Activated effector memory CD4-positive, alpha-beta T cell treated with Interleukin-2 at 50 U/mL for 16 hours (primary cell): ENCODE results near the gene SECTM1.
A peak's percentile ranks its signal among the peaks of the same experiment; 100 is the strongest.
"Not testable (repeated sequence)": the region's sequence is repeated elsewhere in the genome, so short reads cannot be mapped to it uniquely, and the experiment has no call there.

ENCODE experiments used
- DNase-seq: peaks from one replicate; pipeline ENCODE4 v3.0.0-alpha.2; 2020

The SECTM1 gene

DNA sequence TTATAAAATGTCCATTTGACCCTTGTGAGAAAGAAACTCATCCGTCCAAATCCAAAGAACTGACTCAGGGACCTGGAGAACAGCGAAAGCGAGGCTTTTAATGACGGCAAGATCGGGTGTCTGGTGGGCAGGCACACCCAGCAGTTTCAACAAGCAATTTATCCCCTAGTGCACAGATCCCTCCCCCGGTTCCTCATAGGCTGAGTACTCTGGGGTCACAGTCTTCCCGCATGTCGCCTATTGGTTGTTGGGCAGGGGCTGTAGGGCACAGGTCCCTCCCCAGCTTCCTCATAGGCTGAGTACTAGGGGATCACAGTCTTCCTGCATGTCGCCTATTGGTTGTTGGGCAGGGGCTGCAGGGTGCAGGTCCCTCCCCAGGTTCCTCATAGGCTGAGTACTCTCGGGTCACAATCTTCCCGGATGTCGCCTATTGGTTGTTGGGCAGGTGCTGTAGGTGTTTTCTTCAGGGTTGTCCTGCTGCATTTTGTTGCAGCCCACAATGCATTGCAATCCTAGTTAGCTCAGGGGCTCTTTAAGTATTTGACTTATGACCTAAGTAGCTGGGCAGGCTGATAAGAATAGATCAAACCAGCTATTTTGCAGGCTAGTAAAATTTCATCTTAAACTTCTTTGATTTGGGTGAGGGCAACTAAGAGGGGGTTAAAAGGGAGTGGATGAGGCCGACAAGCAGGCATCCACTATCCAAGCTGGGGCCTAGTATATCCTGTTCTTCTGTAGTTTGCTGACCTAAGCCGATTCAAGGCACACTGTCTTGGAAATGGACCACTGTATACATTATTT, 34.4 kb upstream of the SECTM1 start:
- no peak for DNase-seq

GRCh38 chr17:82366749-82367148, 33.2 kb upstream of the SECTM1 start:
- no peak for DNase-seq

- DNase-seq: no peak
Measured at GRCh38 chr17:82365606-82366295, 32.2 kb upstream of the SECTM1 start.

- no peak for DNase-seq
Measured at GRCh38 chr17:82361885-82362633, 28.5 kb upstream of the SECTM1 start.

DNA sequence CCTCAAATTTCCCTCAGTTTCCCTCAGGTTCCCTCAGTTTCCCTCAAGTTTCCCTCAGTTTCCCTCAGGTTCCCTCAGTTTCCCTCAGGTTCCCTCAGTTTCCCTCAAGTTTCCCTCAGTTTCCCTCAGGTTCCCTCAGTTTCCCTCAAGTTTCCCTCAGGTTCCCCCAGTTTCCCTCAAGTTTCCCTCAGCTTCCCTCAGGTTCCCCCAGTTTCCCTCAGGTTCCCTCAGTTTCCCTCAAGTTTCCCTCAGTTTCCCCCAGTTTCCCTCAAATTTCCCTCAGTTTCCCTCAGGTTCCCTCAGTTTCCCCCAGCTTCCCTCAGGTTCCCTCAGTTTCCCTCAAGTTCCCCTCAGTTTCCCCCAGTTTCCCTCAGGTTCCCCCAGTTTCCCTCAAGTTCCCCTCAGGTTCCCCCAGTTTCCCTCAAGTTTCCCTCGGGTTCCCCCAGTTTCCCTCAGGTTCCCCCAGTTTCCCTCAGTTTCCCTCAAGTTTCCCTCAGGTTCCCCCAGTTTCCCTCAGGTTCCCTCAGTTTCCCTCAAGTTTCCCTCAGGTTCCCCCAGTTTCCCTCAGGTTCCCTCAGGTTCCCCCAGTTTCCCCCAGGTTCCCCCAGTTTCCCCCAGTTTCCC, 26.0 kb upstream of the SECTM1 start:
- not testable (repeated sequence) for DNase-seq

GRCh38 chr17:82358465-82359350, 25.1 kb upstream of the SECTM1 start, which contains the start of gene TEX19:
TEX19 (plus strand) TSS chr17:82359247; CDS start chr17:82362151, 2,904 bp downstream.
- DNase-seq: no peak

DNA sequence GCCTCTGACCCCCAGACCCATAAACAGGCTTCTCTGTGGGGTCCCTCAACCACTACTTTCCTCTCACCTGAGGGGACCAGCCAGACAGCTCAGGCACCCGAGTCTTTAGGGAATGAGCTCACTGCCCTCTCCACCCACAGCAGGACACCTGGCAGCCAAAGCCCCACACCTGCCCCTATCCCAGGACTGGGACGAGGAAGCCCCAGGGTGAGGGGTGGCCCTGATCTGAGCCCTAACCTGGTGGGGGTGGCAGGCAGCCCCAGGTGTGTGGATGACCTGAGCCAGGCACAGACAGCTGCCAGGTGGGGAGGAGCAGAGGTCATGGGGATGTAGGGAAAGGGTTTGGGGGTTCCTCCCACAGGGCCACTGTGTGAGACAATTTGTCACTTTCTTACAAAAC, 23.8 kb upstream of the SECTM1 start:
- no peak for DNase-seq

- DNase-seq: no peak
Measured at GRCh38 chr17:82356845-82357355, 23.3 kb upstream of the SECTM1 start.

DNA sequence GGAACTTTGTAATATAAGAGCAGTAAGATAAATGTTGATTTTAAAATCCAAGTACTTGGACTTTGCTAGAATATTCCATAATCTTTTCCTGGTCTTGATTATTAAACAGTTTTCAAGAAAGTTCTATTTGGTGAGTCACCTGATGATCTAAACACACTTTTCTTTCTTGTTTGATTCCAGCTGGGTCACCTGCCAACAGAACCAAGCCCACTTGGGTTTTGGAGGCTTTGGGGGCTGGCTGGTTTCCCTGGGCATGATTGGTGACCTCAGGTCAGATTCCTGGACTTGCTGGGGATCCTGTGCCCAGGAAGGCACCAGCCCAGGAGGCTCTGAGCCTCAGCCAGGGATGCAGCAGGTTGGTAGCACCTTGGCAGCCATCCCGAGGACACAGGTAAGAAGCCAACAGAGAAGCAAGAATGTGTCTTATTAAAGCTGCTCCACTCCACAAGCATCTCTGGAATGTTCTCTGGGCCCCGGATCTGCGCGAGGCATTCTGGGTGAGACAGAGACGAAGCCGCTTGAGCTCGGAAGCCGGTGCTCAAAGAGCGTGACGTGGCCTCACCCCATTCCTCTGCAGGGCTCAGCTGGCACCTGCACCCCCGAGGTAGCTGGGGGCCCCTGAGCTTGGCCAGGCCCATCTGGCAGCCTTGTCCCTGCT, 22.3 kb upstream of the SECTM1 start:
- no peak for DNase-seq

DNA sequence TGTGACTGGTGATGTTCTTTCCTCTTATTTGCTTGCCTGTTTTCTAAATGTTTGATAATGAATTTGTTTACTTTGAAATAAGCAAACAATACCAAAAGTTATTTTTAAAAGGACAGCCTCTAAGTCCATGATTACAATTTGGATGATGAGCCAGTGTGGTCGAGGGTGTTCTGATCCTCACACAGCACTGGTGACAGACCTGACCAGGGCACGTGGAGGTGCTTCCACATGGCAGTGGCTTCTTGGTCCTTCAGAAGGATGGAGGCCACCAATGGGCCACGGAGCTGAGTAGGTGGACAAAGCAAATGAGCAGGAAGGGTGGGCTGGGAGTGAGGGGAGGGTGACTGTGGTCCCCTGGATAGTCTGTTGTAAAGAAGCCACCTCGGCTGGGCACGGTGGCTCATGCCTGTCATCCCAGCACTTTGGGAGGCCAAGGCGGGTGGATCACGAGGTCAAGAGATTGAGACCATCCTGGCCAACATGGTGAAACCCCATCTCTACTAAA, 21.3 kb upstream of the SECTM1 start:
- DNase-seq: no peak

DNA sequence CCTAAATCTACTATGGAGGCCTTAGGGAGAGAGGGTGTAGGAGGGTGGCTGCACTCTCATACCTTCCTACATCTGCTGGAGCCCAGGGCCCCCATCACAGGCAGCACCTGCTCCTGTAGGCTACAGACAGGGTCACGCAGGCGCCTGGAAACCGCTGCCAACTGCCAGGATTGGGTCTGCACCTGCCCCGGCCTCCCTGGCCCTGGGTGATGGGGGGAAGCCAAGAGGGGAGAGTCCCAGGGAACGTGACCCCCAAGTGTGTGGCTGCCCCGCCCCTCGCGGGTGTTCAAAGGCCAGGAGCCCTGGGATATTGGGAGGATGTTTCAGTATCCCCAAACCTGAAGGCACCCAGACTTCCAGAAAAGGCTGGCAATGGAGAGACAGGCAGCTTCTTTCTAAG, 19.9 kb upstream of the SECTM1 start:
- DNase-seq: no peak

DNA sequence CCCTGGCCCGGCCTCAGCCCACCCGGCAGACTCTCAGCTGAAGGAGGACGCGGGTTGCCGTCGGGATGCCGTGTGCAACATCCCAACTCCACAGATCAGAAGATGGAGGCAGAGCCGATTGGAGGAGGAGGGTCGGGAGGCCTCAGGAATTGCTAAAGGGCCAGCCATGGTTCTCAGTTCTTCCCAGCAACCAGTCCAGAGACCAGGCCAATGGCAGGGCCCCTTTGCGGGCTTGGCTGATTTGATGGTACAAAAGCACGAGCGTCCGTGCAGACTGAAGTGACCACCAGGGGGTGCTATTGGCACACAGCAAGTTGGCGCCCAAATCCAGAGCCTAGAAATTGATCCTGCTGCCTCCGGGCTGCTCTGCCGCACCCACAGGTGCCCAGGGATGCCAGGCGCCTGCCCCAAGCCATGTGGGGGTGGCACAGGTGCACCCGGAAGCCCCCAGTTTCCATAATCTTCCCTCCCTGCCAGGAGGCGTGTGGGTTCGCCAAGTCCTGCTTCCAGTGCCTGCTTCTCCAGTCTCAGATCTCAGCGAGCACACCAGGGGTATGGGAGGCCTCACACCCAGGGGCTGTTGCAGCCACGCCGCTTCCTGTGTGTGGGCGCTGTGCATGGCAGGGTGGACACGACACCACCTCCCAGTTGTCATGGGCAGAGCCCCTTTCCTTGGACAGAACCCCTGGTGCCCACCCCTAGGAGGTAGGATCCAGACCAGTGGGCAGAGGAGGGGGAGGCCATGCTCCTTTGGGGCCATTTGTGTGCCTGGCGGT, 18.3 kb upstream of the SECTM1 start:
- DNase-seq: peak; percentile 60

- no peak for DNase-seq
Measured at GRCh38 chr17:82351254-82351712, 17.7 kb upstream of the SECTM1 start.

- DNase-seq: no peak
Measured at GRCh38 chr17:82350182-82351030, 16.8 kb upstream of the SECTM1 start.

GRCh38 chr17:82349287-82349701, 15.7 kb upstream of the SECTM1 start:
- DNase-seq: no peak

GRCh38 chr17:82348866-82349265, 15.3 kb upstream of the SECTM1 start:
- DNase-seq: no peak

DNA sequence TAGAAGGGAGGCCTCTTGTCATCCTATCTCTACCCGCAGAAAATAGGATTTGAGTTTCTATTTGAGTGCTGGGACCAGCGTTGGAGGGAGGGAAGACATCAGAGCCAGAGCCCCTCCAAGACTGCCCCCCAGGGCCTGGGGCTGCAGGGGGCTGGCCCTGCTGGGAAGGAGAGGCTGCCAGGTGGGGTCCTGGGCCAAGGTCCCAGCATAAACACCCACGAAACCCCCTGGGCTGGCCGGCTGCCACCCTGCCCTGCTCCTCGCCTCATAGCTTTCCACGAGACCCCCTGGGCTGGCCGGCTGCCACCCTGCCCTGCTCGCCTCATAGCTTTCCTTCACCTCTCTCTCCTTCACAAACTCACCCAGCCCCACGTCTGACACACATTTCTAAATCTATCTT, 14.9 kb upstream of the SECTM1 start:
- DNase-seq: no peak

DNA sequence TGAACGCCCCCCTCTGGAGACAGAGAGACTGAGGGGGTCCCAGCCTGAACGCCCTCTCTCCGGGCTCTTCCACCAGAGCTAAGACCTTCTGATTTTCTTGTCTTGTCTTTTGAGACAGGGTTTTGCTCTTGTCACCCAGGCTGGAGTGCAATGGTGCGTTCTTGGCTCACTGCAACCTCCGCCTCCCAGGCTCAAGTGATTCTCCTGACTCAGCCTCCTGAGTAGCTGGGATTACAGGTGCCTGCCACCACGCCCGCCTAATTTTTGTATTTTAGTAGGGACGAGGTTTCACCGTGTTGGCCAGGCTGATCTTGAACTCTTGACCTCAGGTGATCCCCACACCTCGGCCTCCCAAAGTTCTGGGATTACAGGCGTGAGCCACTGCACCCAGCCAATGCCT, 14.4 kb upstream of the SECTM1 start:
- not testable (repeated sequence) for DNase-seq
